HG02870 (cell line): Measurements from ENCODE around the gene IL37.

Experiments used
- ATAC-seq: cut with Tn5 transposase; IDR thresholded peaks from one replicate; pipeline ENCODE4 v1.9.1; 2021; ENCODE audit warnings: mild to moderate bottlenecking, moderate library complexity; ENCODE audit not compliant: unreplicated experiment

Gene IL37

GRCh38 chr2:112910865-112911264, at the start of gene IL37:
Gene IL37 (plus strand): TSS chr2:112911165. CDS start chr2:112913013, 1,848 bp downstream.
- no peak for ATAC-seq

DNA sequence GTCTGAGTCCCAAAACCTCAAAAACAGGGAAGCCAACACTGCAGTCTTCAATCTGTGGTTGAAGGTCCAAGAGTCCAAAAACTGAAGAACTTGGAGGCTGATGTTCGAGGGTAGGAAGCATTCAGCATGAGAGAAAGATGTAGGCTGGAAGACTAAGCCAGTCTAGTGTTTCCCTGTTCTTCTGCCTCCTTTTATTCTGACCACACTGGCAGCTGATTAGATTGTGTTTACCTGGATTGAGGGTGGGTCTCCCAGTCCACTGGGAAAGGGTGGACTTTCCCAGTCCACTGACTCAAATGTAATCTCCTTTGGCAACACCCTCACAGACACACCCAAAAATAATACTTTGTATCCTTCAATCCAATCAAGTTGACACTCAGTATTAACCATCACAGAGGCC, 46.9 kb upstream of the IL37 start:
- ATAC-seq, result no peak

DNA sequence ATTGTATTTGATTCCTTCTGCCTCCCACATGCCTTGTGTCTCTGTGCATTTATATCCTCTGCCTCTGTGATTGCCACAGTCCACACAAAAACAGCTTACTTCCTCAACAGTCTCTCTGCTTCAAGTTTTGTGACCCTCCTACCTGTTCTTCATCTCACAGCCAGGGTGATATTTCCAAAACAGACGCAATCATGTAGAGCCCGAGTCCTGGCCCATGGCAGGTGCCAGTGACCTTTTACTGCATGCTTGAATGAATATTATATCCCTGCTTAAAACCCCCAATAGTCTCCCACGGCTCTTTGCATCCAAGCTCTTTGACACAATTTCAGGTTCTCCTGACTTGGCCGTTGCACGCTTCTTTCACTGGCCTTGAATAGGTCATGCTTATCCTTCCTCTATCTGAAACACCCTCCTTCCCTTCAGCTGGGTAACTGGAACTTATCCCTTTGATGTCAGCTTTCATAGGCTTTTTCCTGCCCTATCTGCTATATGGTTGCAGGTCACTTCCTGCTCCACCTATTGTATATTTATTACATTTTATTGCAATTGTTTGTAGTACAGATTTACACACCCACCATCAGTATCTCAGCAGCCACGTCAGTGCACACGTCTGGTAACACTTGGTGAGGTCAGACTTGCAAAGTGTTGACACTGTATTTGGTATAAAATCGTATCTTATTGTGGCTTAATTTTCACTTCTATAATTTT, 44.7 kb upstream of the IL37 start:
- no peak for ATAC-seq

GRCh38 chr2:112867701-112868631, 43.0 kb upstream of the IL37 start:
- no peak for ATAC-seq

DNA sequence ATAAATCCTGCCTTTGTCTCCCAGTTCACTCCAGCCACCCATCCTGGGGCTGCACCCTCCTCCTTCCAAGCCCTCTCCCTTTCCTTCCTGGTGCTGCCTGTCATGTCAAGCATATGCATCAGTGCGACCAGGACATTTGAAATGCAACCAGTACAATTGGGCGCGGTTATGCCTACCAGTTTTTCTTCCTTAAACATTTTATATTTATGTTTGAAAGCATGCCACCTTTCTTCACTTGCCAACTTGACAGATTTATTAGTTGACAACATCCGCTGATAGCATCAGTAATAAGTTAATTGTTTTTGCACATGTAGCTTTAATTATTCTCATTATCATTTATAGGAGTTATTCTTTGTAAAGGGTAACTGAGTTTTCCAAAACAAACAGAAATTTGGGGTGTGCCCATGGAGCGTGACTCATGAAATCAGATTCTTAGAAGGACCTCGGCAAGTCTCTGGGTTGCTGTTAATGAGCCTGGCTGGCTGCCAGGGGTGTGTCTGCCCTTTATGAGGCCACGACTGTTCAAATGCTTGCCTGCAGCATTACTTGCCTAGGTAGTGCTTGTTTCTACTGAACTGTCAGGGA, 41.6 kb upstream of the IL37 start:
- no peak for ATAC-seq

DNA sequence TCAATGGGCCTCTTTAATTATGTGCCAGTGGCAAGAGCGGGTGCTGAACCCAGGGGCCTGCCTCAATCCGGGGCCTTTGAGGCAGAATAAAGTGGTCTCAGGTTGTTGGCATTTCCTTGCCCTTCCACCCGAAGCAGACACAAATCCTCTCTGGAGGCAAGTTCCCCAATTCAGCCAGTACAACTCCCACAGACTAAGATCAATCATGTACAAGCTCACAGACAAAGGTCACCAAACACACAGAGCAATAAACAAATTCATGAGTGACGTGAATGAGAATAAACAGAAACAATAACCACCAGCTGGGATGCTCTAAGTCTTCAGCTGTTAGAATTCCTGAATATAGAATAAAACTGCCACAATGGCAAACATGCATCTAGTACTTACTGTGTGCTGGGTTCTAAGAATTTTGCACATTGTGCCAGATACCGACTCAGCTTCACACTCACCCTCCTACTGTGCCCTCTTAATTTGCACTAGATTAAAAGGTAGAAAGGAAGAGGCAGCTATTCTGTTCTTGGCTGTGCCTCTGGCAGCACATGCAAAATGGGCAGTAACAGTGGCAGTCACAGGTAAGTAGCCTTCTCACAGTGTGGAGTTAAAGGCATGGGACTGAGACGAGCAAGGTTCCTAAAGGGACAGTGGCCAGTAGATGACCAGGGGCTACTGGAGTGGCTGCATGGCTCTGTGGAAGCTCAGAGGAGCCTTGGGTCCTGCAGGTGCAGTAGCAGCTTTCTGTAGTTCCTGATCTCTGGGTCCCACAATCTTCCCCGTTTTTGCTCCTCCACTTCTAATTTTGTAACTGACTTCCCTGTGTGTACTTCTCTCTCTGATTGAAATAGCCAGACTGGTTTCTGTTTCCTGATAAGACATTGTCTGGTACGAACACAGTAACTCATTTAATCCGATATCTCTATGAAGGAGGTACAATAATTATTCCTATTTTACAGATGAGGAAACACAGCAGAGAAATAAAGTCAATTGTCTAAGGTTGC, 39.8 kb upstream of the IL37 start:
- ATAC-seq, result no peak

DNA sequence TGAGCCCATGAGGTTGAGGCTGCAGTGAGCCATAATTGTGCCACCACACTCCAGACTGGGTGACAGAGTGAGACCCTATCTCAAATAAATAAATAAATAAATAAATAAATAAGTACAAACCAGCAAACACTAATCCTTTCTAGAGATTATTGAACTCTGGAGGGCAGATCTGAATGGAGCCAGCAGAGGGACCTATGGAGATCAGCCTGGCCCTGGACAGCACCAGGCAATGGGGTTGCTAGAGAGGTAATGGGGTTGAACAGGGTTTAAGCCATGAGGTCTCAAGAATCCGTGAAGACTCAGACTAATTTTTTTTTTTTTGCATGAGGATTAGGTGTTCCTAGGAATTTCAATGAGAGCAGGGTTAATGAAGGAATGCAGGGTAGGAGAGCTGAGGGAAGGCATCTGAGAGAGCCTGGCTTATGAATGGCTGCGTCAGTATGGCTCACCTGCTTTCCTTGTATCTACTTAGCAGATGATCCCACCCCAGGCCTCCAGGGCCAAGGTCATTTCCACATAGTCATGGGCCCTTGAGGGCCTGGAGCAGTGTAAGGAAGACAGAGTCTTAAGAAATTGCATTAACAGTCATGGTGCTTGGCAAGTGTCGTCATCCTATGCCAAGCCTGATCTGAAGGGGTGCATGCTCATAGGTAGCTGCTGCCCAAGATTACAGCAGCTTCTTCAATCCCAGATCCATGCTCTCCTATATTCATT, 34.6 kb upstream of the IL37 start:
- no peak for ATAC-seq

DNA sequence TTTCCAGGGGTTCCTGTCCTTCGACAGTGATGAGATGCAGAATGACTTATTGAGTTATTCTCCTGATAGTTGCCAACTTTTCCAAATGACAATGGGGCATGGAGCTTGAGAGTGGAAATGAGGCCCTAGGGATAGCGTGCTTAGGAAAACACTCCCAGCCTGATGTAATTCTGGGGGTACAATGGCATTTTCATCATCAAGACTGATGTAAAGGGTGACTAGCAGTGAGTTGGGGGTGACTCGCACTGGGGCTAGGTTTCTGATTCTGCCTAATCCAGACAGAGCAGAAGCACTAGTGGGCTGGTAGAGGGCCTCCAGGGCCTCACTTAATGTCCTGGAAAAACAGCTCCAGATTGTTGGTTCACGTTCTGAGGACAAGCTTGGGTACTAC, 34.0 kb upstream of the IL37 start:
- no peak for ATAC-seq

DNA sequence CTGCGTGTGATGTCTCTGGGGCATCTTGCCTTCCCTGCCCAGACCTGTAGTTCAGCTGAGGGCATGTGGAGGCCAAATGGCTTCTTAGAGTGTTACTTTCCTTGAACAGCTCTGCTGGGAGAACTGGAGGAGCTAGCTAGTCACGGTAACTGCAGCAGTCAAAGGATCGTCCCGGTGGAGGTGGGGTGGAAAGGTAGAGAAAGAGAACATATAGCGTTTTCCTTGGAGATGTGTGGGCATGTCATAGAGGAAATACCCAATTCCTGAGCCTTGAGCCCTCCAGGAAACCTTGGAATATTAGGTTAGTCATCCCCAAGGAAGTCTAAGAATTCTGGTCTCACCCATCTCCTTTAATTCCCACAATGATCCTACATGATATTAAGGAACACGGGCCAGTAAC, 33.5 kb upstream of the IL37 start:
- no peak for ATAC-seq

- ATAC-seq, result no peak
These were observed 31.4 kb upstream of the IL37 start for GRCh38 chr2:112879491-112880041.

GRCh38 chr2:112880091-112880531, 30.9 kb upstream of the IL37 start:
- ATAC-seq, result no peak

DNA sequence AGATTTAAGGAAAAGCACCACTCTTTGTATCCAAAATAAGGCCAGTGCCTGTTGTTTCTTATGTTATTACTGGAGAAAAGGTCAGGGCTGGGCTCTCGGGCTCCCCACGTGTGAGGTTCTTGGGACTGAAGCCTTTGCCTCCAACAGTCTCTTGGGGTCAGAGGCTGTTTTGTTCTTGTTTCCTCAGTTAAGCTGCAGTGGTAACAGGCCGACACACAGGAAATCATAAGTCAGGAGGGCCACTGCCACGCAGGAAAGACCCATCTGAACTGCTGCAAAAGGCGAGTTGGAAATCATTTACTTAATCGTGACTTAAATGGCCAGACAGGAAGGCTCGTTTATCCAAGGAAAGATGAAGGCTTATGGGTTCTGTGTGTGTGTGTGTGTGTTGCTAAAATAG, 30.3 kb upstream of the IL37 start:
- ATAC-seq, result no peak

DNA sequence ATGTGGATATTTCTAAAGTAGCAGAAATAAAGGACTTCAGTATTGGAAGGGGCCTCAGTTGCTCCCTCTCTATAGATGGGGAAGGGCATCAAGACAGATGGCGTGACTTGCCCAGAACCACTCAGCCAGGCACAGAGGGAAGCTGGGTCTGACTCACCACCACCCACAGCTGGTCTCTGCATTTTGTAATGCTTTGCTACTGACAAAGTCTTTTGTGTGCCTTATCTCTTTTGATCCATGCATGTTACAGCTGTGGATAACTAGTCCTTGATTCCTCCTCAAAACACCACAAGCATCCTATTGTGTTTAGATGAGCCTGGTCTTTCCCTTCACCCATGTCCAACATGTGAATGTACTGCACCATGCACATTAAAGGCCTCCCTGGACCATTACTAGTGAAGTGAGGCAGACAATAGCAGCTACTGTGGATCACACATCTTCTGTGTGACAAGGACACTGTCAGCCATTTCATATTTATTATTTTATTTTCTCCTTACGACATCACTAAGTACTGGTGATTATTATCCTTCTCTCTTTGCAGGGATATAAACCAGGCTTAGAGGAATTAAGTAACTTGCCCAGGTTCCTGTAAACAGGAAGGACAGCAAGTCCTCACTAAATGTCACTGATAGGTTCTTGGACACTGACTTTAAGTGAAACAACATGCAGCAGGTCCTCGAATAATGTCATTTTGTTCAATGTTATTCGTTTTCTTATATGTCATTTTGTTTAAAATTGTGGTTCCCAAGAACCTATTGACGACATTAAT, 29.6 kb upstream of the IL37 start:
- peak; percentile 71 for ATAC-seq

GRCh38 chr2:112883669-112884068, 27.3 kb upstream of the IL37 start:
- ATAC-seq, result no peak

DNA sequence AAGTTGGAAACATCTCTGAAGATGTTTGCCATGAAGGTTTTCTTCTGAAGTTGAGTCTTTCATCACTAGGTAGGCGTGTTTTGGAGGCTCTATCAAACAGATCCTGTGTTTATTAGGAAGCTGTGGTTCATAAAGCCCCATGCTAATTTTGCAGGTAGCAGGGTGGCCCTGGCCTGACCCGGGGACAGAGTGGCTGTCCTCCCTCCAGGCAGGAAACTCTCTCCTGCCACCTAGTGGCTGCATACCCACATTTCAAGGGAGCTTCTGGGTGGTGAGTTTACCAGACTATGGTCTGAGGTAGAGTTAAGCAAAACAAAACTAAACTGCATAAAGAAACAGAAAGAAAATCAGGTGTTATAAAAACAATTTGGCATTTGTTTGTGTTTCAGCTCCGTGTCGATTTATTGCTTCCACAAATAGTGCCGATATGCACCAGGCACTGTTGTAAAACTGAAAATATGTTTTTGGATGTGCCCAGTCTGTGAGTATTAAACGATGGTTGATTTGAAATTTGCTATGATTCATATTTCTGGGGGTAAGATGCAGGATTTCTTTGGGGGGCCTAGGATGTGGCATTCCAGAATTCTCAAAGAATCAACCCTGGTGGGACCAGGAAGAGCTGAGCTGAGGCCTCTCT, 26.0 kb upstream of the IL37 start:
- peak; percentile 47 for ATAC-seq

DNA sequence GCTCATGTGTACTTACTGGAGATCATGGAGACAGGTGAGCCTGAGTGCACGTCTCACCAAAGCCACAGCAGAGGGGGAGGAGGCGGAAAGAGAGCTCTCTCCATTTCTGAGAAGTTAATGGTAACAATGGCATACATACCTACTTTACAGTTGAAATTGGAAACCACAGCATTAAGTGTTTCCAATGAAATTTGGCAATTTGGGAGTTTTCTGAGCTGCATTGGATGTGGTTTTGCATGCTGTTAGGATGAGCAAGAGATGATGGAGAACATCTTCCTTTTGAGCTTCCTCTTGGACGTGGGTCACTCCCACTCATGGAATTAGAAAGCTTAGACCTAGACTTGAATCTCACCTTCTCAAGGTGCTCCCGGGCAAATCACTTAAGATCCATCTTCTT, 25.5 kb upstream of the IL37 start:
- no peak for ATAC-seq

GRCh38 chr2:112886291-112886690, 24.7 kb upstream of the IL37 start:
- ATAC-seq, result no peak

GRCh38 chr2:112887964-112888749, 22.8 kb upstream of the IL37 start:
- ATAC-seq, result no peak
